Left renal pelvis (tissue), 4 donors: Measurements from ENCODE around the gene KIRREL3. TPM values are rescaled to one million over a fixed set of nuclear protein-coding genes. Genes with fewer than 3 reads are reported as not detected.

ENCODE experiments used
- DNase-seq, 4 donors: peaks; one replicate each; pipeline ENCODE4 v3.0.0-alpha.2; 2013; ENCODE audit warnings: low read depth in 4 of 4, low spot score in 3 of 4
- polyA plus RNA-seq, 4 donors: library from polyadenylated mRNA; unstranded; fragments of 120-200 nt; gene quantifications; one replicate each; pipeline ENCODE4 v1.2.1, GENCODE V29; 2013; ENCODE audit not compliant: insufficient read length in 4 of 4

KIRREL3 gene
- polyA plus RNA-seq, 4 donors = 1.9 to 11.5 (median 2.3) TPM

GRCh38 chr11:126997641-126998040 is 2.9 kb downstream of the KIRREL3 start:
- DNase-seq = no peak

- no peak for DNase-seq
Measured at GRCh38 chr11:126997196-126997595, 3.4 kb downstream of the KIRREL3 start.

- DNase-seq = no peak
Measured at GRCh38 chr11:126996036-126996804, 4.3 kb downstream of the KIRREL3 start.

GRCh38 chr11:126993599-126993998 is 7.0 kb downstream of the KIRREL3 start:
- no peak for DNase-seq

DNA sequence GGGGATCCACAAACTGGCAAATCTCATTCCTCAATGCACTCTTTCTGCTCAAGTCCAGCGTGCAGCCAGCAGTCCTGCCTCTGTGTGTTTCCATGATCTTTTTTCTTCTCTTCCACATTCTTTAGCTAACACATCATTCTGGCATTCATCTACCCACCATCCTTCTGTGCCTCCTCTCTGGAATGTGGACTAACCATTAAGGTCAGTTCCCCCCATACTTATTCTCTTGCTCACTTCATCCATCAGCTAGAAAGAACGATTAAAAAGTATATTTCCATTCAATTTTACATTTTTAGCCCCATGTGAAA is 7.8 kb downstream of the KIRREL3 start:
- no peak for DNase-seq

DNA sequence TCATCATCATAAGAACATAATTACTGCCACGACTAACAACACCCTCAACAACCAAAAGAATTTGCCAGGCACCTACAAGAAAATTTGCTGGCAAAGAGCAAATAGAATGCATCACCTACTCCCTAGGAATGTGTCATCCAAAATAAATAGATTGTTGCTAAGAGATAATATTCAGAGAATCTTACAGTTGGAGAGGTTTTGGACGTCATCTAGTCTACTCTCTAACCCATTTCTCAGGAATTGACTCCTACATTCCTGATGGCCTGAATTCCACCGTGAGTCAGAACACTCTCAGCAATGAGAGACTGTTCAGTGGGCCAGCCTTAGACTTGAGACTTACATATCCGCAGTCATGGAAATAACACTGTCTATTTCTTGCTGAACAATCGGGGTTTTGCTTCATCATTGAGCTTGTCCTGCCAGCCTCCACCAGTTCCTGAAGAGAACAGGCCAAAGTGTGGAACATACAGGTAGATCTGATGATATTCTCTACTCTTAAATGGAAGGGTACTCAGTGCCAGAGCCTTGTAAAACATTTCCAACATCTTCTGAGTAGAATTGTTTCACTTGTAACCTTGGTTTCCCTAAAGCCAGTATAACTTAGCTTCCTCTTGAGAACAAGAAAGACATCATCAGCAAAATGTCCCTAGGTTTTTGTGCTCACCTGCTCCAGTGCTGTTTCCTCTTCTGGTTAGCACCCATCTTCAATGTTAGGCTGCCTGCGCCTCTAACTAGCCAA is 8.3 kb downstream of the KIRREL3 start:
- DNase-seq = no peak

GRCh38 chr11:126991596-126991995 is 9.0 kb downstream of the KIRREL3 start:
- DNase-seq = no peak

GRCh38 chr11:126990716-126991480 is 9.7 kb downstream of the KIRREL3 start:
- DNase-seq = no peak

DNA sequence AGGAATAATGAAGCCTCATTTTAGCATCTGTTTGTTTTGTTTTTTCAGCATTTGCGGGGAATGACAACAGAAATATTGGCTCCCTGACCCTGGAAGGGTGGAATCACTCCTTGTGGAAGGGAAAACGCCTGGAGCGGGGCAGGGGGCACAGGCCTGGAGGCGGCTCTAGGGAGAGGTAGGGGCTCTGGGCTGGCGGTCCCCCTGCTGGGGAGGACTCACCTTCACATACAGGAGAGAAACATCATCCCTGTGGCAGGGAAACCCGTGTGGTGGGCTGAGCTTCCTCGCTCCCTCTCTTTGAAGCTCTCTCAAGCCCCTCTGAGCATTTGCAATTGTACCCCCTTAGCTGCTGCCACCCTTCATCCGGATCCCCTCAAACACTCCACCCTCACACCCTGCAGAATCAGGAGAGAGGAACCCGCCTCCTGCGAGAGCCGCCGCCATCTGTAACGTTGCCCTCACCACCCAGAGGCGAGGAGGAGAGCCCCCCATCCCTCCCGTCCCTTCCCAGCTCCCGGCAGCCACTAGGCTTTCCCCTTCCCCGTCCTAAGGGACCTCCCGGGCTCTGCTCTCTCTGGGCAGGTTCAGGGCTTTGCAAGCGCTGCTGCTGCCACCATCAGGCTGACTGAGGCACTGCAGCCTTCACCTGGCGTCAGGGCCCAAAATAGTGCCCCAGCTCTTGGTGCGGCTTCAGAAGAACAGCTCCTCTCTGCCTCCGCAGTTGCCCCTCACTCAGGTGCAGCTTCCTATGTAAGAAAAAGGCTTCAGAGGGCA is 10.4 kb downstream of the KIRREL3 start:
- DNase-seq = peak in 3 of 4 donors; percentile 32 to 52 (median 46)

DNA sequence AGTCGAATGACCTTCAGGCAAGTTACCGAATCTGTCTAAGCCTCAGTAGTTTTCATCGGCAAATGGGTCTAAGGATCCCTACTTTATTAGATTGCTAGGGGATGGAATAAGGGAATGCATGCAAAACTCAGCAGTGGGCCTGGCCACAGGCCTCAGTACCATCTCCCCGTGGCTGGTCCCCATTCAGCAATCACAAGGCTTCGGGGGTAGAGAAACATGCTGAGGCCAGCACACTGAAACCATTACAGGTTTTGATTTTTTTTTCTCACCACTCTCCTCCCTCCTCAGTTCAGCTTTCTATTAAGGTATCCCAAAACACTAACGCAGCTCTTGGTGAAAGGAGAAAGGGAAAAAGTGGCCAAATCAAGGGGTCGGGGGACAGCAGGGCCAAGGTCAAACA is 11.9 kb downstream of the KIRREL3 start:
- no peak for DNase-seq

- DNase-seq = no peak
Measured at GRCh38 chr11:126981635-126982034, 18.9 kb downstream of the KIRREL3 start.

DNA sequence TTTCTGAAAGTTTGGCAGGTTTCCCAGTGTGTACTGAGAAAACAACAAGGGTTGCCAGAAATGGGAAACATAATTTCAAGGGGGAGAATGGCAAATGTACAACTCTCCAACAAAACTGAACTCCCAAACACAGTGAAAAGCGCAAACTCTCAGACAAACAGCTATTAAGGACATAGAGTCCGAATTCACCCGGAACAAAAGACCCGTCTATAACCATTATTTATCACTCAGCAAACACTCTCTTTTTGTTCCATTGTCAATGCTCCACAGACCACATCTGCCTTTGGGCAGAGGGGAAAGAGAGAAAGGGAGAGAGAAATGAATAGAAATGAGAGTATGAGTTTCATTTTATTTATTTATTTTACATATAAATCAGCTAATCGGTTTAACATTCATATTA is 21.7 kb downstream of the KIRREL3 start:
- no peak for DNase-seq

DNA sequence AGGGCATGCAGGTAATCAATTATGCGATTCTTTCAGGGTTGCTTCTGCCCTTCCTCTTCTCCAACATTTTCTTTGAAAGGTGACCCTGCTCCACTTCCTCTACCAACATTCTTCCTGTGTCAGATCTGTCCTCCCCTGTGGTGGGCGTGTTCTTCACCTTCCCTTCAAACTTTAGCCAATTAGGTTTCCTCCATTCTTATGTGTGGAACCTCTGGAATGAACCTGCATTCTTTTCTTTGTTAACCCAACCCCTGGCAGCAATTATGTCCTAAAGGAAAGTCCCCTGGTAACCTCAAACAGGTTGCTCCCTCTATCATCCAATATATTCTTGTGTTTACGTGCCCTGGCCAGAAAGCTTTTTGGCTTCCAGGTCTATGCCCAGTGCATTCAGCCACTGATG is 22.4 kb downstream of the KIRREL3 start:
- no peak for DNase-seq

DNA sequence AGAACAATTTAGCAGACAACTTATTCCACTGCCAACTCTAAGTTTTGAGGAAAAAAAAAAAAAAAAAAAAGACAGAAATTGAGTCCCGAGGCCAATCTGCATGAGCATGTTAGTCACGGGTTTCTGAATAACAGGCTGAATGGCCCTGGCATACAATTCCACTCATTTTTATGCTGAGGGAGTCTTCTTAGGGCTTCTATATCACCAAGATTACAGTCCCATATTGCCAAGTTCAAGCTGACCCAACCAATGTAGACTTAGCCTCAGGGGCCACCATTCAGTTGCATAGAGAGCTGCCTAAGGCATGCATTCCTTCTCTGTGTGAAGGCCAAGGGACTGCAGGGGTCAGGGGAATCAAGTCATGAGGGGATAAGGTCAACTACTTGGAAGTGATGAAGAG is 27.5 kb downstream of the KIRREL3 start:
- DNase-seq = no peak

- no peak for DNase-seq
Measured at GRCh38 chr11:126971305-126971704, 29.3 kb downstream of the KIRREL3 start.

GRCh38 chr11:126969865-126970479 is 30.6 kb downstream of the KIRREL3 start:
- DNase-seq = no peak

- no peak for DNase-seq
Measured at GRCh38 chr11:126968915-126969314, 31.7 kb downstream of the KIRREL3 start.

- no peak for DNase-seq
Measured at GRCh38 chr11:126965331-126965730, 35.2 kb downstream of the KIRREL3 start.

GRCh38 chr11:126963603-126964363 is 36.8 kb downstream of the KIRREL3 start:
- no peak for DNase-seq

DNA sequence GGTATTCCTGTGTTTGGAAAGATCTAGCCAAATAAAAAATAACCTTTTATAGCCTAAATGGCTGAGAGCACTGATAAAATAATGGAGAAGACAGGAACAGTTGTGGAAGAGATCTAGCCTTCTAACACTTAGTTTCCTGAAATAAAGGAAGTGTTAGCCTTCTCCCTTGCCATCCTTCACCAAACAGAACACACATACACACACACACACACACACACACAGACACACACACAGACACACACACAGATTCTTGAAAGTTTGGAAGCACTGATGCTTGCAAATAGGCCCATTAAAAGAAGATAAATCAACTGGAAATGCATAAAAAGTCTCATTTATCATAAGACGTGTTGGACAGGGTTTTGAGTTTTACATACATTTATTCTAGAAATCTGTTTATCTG is 37.5 kb downstream of the KIRREL3 start:
- no peak for DNase-seq
